WTC11 (cell line): ENCODE data around the gene BPIFB2. TPM values are rescaled to one million over a fixed set of nuclear protein-coding genes. Genes with fewer than 3 reads are reported as not detected.

ENCODE experiments used
- ATAC-seq: fragments of 200-7000 bp; cut with Tn5 transposase; 2 replicates; pipeline ENCODE4 v1.10.0; 2021; ENCODE audit warnings: mild to moderate bottlenecking, moderate library complexity
- CTCF ChIA-PET: fragments of 300-600 bp; sonication (Branson Sonifier 250); formaldehyde crosslinking; loops from one replicate; lab custom pipeline; 2021; ENCODE audit warnings: antibody characterized with exemption; lab: Charles Lee
- POLR2A ChIA-PET: fragments of 350-600 bp; sonication (Branson Sonifier 250); formaldehyde crosslinking; loops from one replicate; lab custom pipeline; 2021; ENCODE audit warnings: antibody characterized with exemption; lab: Charles Lee
- DNase-seq: peaks from one replicate; pipeline ENCODE4 v3.0.0; 2021; ENCODE audit warnings: low spot score
- H3K27ac Mint-ChIP-seq: 2 replicates; pipeline ENCODE4 v1.8.0; 2021; ENCODE audit warnings: mixed read lengths
- H3K27me3 Mint-ChIP-seq: 2 replicates; pipeline ENCODE4 v1.8.0; 2021; ENCODE audit warnings: low read depth, mild to moderate bottlenecking, moderate library complexity, mixed read lengths
- H3K36me3 Mint-ChIP-seq: 2 replicates; pipeline ENCODE4 v1.8.0; 2021; ENCODE audit warnings: mixed read lengths
- H3K4me1 Mint-ChIP-seq: 2 replicates; pipeline ENCODE4 v1.8.0; 2022; ENCODE audit warnings: mixed read lengths
- H3K4me3 Mint-ChIP-seq: 2 replicates; pipeline ENCODE4 v1.8.0; 2021; ENCODE audit warnings: mild to moderate bottlenecking, moderate library complexity, mixed read lengths
- H3K9me3 Mint-ChIP-seq: 2 replicates; pipeline ENCODE4 v1.8.0; 2021; ENCODE audit warnings: mixed read lengths
- FOXK1 ChIP-seq: sonication (generic); formaldehyde crosslinking; IDR thresholded peaks from 2 replicates; pipeline ENCODE4 v1.8.0; 2022; ENCODE audit warnings: mild to moderate bottlenecking, moderate library complexity, missing genetic modification reagents
- FOXP1 ChIP-seq: sonication (generic); formaldehyde crosslinking; IDR thresholded peaks from 2 replicates; pipeline ENCODE4 v1.8.0; 2022; ENCODE audit warnings: missing genetic modification reagents, mild to moderate bottlenecking, moderate library complexity, borderline replicate concordance
- HMGA2 ChIP-seq: fragments of 250-450 bp; sonication (Bioruptor Pico); IDR thresholded peaks from 2 replicates; pipeline ENCODE4 v1.4.0; 2021; ENCODE audit warnings: mild to moderate bottlenecking, moderate library complexity
- KAT7 ChIP-seq: sonication (generic); formaldehyde crosslinking; IDR thresholded peaks from 2 replicates; pipeline ENCODE4 v1.8.1; 2023; ENCODE audit warnings: missing genetic modification reagents, mild to moderate bottlenecking, borderline replicate concordance
- MYBL2 ChIP-seq: sonication (generic); formaldehyde crosslinking; IDR thresholded peaks from 2 replicates; pipeline ENCODE4 v1.8.1; 2023; ENCODE audit warnings: mild to moderate bottlenecking, moderate library complexity, missing genetic modification reagents
- NR3C1 ChIP-seq: sonication (generic); formaldehyde crosslinking; conservative IDR thresholded peaks from 2 replicates; pipeline ENCODE4 v1.8.1; 2023; ENCODE audit warnings: low read depth, mild to moderate bottlenecking, missing genetic modification reagents
- OVOL2 ChIP-seq: fragments of 250-450 bp; sonication (Bioruptor Pico); IDR thresholded peaks from 2 replicates; pipeline ENCODE4 v1.9.0; 2021; ENCODE audit warnings: mild to moderate bottlenecking, borderline replicate concordance
- PRRX2 ChIP-seq: fragments of 250-450 bp; sonication (Bioruptor Pico); IDR thresholded peaks from 2 replicates; pipeline ENCODE4 v1.8.0; 2021; ENCODE audit warnings: mild to moderate bottlenecking
- RELA ChIP-seq: sonication (generic); formaldehyde crosslinking; IDR thresholded peaks from 2 replicates; pipeline ENCODE4 v1.8.1; 2022; ENCODE audit warnings: missing genetic modification reagents, mild to moderate bottlenecking, borderline replicate concordance
- SMAD3 ChIP-seq: sonication (generic); formaldehyde crosslinking; IDR thresholded peaks from 2 replicates; pipeline ENCODE4 v1.8.0; 2022; ENCODE audit warnings: missing genetic modification reagents, mild to moderate bottlenecking, borderline replicate concordance
- TEAD1 ChIP-seq: sonication (generic); formaldehyde crosslinking; IDR thresholded peaks from 2 replicates; pipeline ENCODE4 v1.8.0; 2022; ENCODE audit warnings: mild to moderate bottlenecking, missing genetic modification reagents
- TEAD4 ChIP-seq: sonication (generic); formaldehyde crosslinking; IDR thresholded peaks from 2 replicates; pipeline ENCODE4 v1.8.0; 2022; ENCODE audit warnings: mild to moderate bottlenecking, missing genetic modification reagents
- ZNF317 ChIP-seq: sonication (generic); formaldehyde crosslinking; IDR thresholded peaks from 2 replicates; pipeline ENCODE4 v1.8.1; 2023; ENCODE audit warnings: low read depth, mild to moderate bottlenecking, moderate library complexity, missing genetic modification reagents, borderline replicate concordance
- ZNF396 ChIP-seq: fragments of 250-450 bp; sonication (Bioruptor Pico); IDR thresholded peaks from 2 replicates; pipeline ENCODE4 v1.8.0; 2021; ENCODE audit warnings: mild to moderate bottlenecking, moderate library complexity, borderline replicate concordance
- total RNA-seq: library from RNA; stranded (reverse); gene quantifications from 3 replicates; pipeline ENCODE4 v1.2.3, GENCODE V29; 2021
- TF ChIP-seq, protein P1 (sequence below): fragments of 250-450 bp; sonication (Bioruptor Pico); IDR thresholded peaks from 2 replicates; pipeline ENCODE4 v1.9.0; 2021; ENCODE audit warnings: mild to moderate bottlenecking
- TF ChIP-seq, protein P2 (sequence below): sonication (generic); formaldehyde crosslinking; IDR thresholded peaks from 2 replicates; pipeline ENCODE4 v1.8.1; 2023; ENCODE audit warnings: mild to moderate bottlenecking, moderate library complexity, missing genetic modification reagents
- TF ChIP-seq, protein P3 (sequence below): sonication (generic); formaldehyde crosslinking; IDR thresholded peaks from 2 replicates; pipeline ENCODE4 v1.8.0; 2022; ENCODE audit warnings: mild to moderate bottlenecking, missing genetic modification reagents
- TF ChIP-seq, protein P4 (sequence below): sonication (generic); formaldehyde crosslinking; IDR thresholded peaks from 2 replicates; pipeline ENCODE4 v1.8.1; 2023; ENCODE audit warnings: mild to moderate bottlenecking, missing genetic modification reagents
- TF ChIP-seq, protein P5 (sequence below): fragments of 200-600 bp; IDR thresholded peaks from 2 replicates; pipeline ENCODE4 v1.8.0; 2022; ENCODE audit warnings: antibody characterized with exemption
- TF ChIP-seq, protein P6 (sequence below): sonication (generic); formaldehyde crosslinking; IDR thresholded peaks from 2 replicates; pipeline ENCODE4 v1.8.1; 2022; ENCODE audit warnings: missing genetic modification reagents, borderline replicate concordance

Gene BPIFB2
- total RNA-seq, 1 experiment from 2014 or later = 0.09 TPM

DNA sequence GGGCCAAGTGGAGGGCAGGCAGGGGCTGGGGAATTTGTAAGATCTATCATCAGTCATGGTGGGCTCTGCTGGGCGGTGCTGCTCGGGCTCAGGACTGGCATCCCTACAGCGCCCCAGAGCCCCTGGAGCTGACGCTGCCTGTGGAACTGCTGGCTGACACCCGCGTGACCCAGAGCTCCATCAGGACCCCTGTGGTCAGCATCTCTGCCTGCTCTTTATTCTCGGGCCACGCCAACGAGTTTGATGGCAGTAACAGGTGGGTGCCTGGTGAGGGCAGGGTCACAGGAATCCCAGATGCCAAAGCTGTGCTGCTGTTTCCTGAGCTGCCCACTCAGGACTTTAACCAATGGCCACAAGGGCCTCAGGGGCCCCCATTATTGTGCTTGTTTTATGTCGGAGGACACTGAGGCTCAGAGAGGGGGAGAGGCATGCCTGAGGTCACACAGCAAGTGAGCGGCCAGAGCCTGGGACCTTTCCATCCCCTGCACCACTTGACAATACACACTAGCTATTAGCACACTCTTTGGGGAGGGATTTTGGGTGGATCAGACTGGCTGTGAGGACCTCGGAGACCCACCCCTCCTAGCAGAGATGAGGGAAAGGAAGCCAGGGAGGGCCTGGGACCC lies 6.3 kb downstream of the BPIFB2 start:
- TF ChIP-seq FOXK1 (CRISPR knock-in tag) (no peak), OVOL2 (CRISPR knock-in tag) (no peak), PRRX2 (CRISPR knock-in tag) (no peak), KAT7 (no peak), MYBL2 (CRISPR knock-in tag) (no peak), SMAD3 (no peak), ZNF317 (CRISPR knock-in tag) (no peak), TEAD1 (no peak), FOXP1 (no peak), TEAD4 (CRISPR knock-in tag) (no peak), NR3C1 (CRISPR knock-in tag) (no peak), HMGA2 (CRISPR knock-in tag) (no peak), ZNF396 (no peak), RELA (no peak)
- TF ChIP-seq, protein P1, sequence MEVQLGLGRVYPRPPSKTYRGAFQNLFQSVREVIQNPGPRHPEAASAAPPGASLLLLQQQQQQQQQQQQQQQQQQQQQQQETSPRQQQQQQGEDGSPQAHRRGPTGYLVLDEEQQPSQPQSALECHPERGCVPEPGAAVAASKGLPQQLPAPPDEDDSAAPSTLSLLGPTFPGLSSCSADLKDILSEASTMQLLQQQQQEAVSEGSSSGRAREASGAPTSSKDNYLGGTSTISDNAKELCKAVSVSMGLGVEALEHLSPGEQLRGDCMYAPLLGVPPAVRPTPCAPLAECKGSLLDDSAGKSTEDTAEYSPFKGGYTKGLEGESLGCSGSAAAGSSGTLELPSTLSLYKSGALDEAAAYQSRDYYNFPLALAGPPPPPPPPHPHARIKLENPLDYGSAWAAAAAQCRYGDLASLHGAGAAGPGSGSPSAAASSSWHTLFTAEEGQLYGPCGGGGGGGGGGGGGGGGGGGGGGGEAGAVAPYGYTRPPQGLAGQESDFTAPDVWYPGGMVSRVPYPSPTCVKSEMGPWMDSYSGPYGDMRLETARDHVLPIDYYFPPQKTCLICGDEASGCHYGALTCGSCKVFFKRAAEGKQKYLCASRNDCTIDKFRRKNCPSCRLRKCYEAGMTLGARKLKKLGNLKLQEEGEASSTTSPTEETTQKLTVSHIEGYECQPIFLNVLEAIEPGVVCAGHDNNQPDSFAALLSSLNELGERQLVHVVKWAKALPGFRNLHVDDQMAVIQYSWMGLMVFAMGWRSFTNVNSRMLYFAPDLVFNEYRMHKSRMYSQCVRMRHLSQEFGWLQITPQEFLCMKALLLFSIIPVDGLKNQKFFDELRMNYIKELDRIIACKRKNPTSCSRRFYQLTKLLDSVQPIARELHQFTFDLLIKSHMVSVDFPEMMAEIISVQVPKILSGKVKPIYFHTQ (CRISPR knock-in tag) = no peak
- TF ChIP-seq, protein P2, sequence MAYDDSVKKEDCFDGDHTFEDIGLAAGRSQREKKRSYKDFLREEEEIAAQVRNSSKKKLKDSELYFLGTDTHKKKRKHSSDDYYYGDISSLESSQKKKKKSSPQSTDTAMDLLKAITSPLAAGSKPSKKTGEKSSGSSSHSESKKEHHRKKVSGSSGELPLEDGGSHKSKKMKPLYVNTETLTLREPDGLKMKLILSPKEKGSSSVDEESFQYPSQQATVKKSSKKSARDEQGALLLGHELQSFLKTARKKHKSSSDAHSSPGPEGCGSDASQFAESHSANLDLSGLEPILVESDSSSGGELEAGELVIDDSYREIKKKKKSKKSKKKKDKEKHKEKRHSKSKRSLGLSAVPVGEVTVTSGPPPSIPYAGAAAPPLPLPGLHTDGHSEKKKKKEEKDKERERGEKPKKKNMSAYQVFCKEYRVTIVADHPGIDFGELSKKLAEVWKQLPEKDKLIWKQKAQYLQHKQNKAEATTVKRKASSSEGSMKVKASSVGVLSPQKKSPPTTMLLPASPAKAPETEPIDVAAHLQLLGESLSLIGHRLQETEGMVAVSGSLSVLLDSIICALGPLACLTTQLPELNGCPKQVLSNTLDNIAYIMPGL (CRISPR knock-in tag) = no peak
- TF ChIP-seq, protein P3, sequence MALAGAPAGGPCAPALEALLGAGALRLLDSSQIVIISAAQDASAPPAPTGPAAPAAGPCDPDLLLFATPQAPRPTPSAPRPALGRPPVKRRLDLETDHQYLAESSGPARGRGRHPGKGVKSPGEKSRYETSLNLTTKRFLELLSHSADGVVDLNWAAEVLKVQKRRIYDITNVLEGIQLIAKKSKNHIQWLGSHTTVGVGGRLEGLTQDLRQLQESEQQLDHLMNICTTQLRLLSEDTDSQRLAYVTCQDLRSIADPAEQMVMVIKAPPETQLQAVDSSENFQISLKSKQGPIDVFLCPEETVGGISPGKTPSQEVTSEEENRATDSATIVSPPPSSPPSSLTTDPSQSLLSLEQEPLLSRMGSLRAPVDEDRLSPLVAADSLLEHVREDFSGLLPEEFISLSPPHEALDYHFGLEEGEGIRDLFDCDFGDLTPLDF (CRISPR knock-in tag) = no peak
- TF ChIP-seq, protein P4, sequence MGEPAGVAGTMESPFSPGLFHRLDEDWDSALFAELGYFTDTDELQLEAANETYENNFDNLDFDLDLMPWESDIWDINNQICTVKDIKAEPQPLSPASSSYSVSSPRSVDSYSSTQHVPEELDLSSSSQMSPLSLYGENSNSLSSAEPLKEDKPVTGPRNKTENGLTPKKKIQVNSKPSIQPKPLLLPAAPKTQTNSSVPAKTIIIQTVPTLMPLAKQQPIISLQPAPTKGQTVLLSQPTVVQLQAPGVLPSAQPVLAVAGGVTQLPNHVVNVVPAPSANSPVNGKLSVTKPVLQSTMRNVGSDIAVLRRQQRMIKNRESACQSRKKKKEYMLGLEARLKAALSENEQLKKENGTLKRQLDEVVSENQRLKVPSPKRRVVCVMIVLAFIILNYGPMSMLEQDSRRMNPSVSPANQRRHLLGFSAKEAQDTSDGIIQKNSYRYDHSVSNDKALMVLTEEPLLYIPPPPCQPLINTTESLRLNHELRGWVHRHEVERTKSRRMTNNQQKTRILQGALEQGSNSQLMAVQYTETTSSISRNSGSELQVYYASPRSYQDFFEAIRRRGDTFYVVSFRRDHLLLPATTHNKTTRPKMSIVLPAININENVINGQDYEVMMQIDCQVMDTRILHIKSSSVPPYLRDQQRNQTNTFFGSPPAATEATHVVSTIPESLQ (CRISPR knock-in tag) = no peak
- TF ChIP-seq, protein P5, sequence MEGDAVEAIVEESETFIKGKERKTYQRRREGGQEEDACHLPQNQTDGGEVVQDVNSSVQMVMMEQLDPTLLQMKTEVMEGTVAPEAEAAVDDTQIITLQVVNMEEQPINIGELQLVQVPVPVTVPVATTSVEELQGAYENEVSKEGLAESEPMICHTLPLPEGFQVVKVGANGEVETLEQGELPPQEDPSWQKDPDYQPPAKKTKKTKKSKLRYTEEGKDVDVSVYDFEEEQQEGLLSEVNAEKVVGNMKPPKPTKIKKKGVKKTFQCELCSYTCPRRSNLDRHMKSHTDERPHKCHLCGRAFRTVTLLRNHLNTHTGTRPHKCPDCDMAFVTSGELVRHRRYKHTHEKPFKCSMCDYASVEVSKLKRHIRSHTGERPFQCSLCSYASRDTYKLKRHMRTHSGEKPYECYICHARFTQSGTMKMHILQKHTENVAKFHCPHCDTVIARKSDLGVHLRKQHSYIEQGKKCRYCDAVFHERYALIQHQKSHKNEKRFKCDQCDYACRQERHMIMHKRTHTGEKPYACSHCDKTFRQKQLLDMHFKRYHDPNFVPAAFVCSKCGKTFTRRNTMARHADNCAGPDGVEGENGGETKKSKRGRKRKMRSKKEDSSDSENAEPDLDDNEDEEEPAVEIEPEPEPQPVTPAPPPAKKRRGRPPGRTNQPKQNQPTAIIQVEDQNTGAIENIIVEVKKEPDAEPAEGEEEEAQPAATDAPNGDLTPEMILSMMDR = no peak
- TF ChIP-seq, protein P6, sequence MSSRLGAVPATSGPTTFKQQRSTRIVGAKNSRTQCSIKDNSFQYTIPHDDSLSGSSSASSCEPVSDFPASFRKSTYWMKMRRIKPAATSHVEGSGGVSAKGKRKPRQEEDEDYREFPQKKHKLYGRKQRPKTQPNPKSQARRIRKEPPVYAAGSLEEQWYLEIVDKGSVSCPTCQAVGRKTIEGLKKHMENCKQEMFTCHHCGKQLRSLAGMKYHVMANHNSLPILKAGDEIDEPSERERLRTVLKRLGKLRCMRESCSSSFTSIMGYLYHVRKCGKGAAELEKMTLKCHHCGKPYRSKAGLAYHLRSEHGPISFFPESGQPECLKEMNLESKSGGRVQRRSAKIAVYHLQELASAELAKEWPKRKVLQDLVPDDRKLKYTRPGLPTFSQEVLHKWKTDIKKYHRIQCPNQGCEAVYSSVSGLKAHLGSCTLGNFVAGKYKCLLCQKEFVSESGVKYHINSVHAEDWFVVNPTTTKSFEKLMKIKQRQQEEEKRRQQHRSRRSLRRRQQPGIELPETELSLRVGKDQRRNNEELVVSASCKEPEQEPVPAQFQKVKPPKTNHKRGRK (CRISPR knock-in tag) = no peak
- Mint-ChIP-seq H3K4me1 (peaks cover 16% of the 10 kb centered on the region; the same call in 1 of the 2 replicates), H3K27me3 (no peaks in the 10 kb centered on the region), H3K9me3 (no peaks in the 10 kb centered on the region), H3K27ac (no peak overlapping the region), H3K36me3 (no peaks in the 10 kb centered on the region), H3K4me3 (no peak overlapping the region)
- ATAC-seq = no peak
- no peak for DNase-seq
- POLR2A ChIA-PET = no interaction called here
- CTCF ChIA-PET = interaction anchor here (0.9 to 5.6 kb wide), 5 partner anchors 8 to 120 kb away, joined by 4 to 34 read pairs (median 7); partner anchors contain the start of gene SUN5
